Astrocyte (in vitro differentiated cells and primary cell): ENCODE measurements around the gene DGAT2. TPM values are rescaled to one million over a fixed set of nuclear protein-coding genes. Genes with fewer than 3 reads are reported as not detected.

Experiments used
- DNase-seq: peaks from one replicate; pipeline ENCODE4 v3.0.0-alpha.2; 2010; ENCODE audit warnings: low read depth
- FAIRE-seq: peaks from 2 replicates; lab custom pipeline; 2011; peaks lifted over from hg19 to GRCh38; lab: Jason Lieb, UNC
- H2AFZ ChIP-seq: 2 replicates; pipeline ENCODE4 v1.6.0; 2012; ENCODE audit warnings: low read depth, low read length, inconsistent platforms
- H3K27ac ChIP-seq: 2 replicates; pipeline ENCODE4 v1.5.1; 2011; ENCODE audit warnings: low read depth, low read length, inconsistent platforms
- H3K27me3 ChIP-seq: 2 replicates; pipeline ENCODE4 v1.6.0; 2011; ENCODE audit warnings: low read length, inconsistent platforms; ENCODE audit not compliant: insufficient read depth
- H3K36me3 ChIP-seq: 2 replicates; pipeline ENCODE4 v1.5.1; 2011; ENCODE audit warnings: low read length, inconsistent platforms; ENCODE audit not compliant: insufficient read depth
- H3K4me1 ChIP-seq: 2 replicates; pipeline ENCODE4 v1.5.1; 2011; ENCODE audit warnings: low read length, inconsistent platforms; ENCODE audit not compliant: insufficient read depth
- H3K4me2 ChIP-seq: 2 replicates; pipeline ENCODE4 v1.6.0; 2012; ENCODE audit warnings: low read length, inconsistent platforms
- H3K4me3 ChIP-seq: 2 replicates; pipeline ENCODE4 v1.5.1; 2011; ENCODE audit warnings: low read depth, mild to moderate bottlenecking, low read length, inconsistent platforms; ENCODE audit not compliant: insufficient read depth
- H3K79me2 ChIP-seq: 2 replicates; pipeline ENCODE4 v1.6.0; 2012; ENCODE audit warnings: mild to moderate bottlenecking, low read length, inconsistent platforms; ENCODE audit not compliant: insufficient read depth
- H3K9ac ChIP-seq: 2 replicates; pipeline ENCODE4 v1.6.0; 2012; ENCODE audit warnings: mild to moderate bottlenecking, low read length, inconsistent platforms
- H3K9me3 ChIP-seq: 2 replicates; pipeline ENCODE4 v1.5.1; 2012; ENCODE audit warnings: low read depth, mild to moderate bottlenecking, low read length, inconsistent platforms; ENCODE audit not compliant: insufficient read depth
- H4K20me1 ChIP-seq: 2 replicates; pipeline ENCODE4 v1.6.0; 2012; ENCODE audit warnings: low read length, inconsistent platforms; ENCODE audit not compliant: insufficient read depth
- H3K27ac Mint-ChIP-seq: one replicate; pipeline ENCODE4 v1.8.0; 2021; ENCODE audit warnings: mild to moderate bottlenecking, mixed read lengths; ENCODE audit not compliant: unreplicated experiment
- H3K27me3 Mint-ChIP-seq: one replicate; pipeline ENCODE4 v1.8.0; 2021; ENCODE audit warnings: low read depth, mixed read lengths; ENCODE audit not compliant: unreplicated experiment
- H3K36me3 Mint-ChIP-seq: one replicate; pipeline ENCODE4 v1.8.0; 2021; ENCODE audit warnings: low read depth, mixed read lengths; ENCODE audit not compliant: unreplicated experiment
- H3K4me1 Mint-ChIP-seq: one replicate; pipeline ENCODE4 v1.8.0; 2021; ENCODE audit warnings: low read depth, mixed read lengths; ENCODE audit not compliant: unreplicated experiment
- H3K4me3 Mint-ChIP-seq: one replicate; pipeline ENCODE4 v1.8.0; 2021; ENCODE audit warnings: mild to moderate bottlenecking, moderate library complexity, mixed read lengths; ENCODE audit not compliant: unreplicated experiment
- H3K9me3 Mint-ChIP-seq: one replicate; pipeline ENCODE4 v1.8.0; 2021; ENCODE audit warnings: mild to moderate bottlenecking, mixed read lengths; ENCODE audit not compliant: unreplicated experiment
- EZH2 ChIP-seq: IDR thresholded peaks from 2 replicates; pipeline ENCODE4 v1.6.1; 2012; ENCODE audit warnings: mild to moderate bottlenecking, low read length, inconsistent platforms; ENCODE audit not compliant: insufficient read depth
- total RNA-seq: library from RNA; stranded (reverse); gene quantifications from 2 replicates; pipeline ENCODE4 v1.2.1, GENCODE V29; 2021
- TF ChIP-seq, protein P1 (sequence below): IDR thresholded peaks from 2 replicates; pipeline ENCODE4 v1.5.1; 2011; ENCODE audit warnings: low read depth, mild to moderate bottlenecking, inconsistent platforms, low read length, moderate library complexity; ENCODE audit not compliant: insufficient read depth

Gene DGAT2
- total RNA-seq, 1 donor from 2014 or later = 0.73 TPM

DNA sequence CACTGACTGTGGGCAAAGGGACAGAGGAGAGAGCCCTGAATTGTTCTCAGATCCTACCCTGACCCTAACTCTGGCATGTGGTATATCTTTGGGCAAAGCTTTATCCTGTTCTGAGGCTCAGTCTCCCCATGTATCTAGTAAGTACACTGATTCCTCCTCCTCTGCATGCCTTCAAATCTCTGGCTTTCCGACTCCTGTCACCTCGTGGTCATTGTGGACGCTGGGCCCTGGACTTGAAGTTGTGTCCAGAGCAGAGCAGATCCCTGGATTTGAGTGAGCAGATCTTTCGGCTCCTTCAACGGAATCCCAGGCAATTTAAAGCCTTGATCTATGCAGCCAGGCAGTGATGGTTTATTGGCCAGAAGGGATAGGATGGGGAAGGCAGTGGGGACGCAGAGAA, 47.9 kb upstream of the DGAT2 start:
- no peaks in the 10 kb centered on the region for H3K36me3 ChIP-seq
- no peak overlapping the region for H3K4me3 Mint-ChIP-seq
- no peak overlapping the region for H2AFZ ChIP-seq
- H3K27ac Mint-ChIP-seq = no peak overlapping the region
- no peak overlapping the region for H3K4me3 ChIP-seq
- no peaks in the 10 kb centered on the region for H3K79me2 ChIP-seq
- no peak overlapping the region for H3K27ac ChIP-seq
- H3K4me2 ChIP-seq = no peak overlapping the region
- H3K4me1 ChIP-seq = no peaks in the 10 kb centered on the region
- no peaks in the 10 kb centered on the region for H3K9me3 Mint-ChIP-seq
- TF ChIP-seq, protein P1, sequence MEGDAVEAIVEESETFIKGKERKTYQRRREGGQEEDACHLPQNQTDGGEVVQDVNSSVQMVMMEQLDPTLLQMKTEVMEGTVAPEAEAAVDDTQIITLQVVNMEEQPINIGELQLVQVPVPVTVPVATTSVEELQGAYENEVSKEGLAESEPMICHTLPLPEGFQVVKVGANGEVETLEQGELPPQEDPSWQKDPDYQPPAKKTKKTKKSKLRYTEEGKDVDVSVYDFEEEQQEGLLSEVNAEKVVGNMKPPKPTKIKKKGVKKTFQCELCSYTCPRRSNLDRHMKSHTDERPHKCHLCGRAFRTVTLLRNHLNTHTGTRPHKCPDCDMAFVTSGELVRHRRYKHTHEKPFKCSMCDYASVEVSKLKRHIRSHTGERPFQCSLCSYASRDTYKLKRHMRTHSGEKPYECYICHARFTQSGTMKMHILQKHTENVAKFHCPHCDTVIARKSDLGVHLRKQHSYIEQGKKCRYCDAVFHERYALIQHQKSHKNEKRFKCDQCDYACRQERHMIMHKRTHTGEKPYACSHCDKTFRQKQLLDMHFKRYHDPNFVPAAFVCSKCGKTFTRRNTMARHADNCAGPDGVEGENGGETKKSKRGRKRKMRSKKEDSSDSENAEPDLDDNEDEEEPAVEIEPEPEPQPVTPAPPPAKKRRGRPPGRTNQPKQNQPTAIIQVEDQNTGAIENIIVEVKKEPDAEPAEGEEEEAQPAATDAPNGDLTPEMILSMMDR = no peak
- no peak for TF ChIP-seq EZH2
- H4K20me1 ChIP-seq = no peaks in the 10 kb centered on the region
- H3K36me3 Mint-ChIP-seq = peaks cover 2% of the 10 kb centered on the region
- H3K9ac ChIP-seq = no peak overlapping the region
- H3K9me3 ChIP-seq = no peaks in the 10 kb centered on the region
- peaks cover 38% of the 10 kb centered on the region for H3K27me3 Mint-ChIP-seq
- DNase-seq = no peak
- peaks cover 11% of the 10 kb centered on the region for H3K27me3 ChIP-seq
- H3K4me1 Mint-ChIP-seq = peaks cover 5% of the 10 kb centered on the region
- no peak for FAIRE-seq

DNA sequence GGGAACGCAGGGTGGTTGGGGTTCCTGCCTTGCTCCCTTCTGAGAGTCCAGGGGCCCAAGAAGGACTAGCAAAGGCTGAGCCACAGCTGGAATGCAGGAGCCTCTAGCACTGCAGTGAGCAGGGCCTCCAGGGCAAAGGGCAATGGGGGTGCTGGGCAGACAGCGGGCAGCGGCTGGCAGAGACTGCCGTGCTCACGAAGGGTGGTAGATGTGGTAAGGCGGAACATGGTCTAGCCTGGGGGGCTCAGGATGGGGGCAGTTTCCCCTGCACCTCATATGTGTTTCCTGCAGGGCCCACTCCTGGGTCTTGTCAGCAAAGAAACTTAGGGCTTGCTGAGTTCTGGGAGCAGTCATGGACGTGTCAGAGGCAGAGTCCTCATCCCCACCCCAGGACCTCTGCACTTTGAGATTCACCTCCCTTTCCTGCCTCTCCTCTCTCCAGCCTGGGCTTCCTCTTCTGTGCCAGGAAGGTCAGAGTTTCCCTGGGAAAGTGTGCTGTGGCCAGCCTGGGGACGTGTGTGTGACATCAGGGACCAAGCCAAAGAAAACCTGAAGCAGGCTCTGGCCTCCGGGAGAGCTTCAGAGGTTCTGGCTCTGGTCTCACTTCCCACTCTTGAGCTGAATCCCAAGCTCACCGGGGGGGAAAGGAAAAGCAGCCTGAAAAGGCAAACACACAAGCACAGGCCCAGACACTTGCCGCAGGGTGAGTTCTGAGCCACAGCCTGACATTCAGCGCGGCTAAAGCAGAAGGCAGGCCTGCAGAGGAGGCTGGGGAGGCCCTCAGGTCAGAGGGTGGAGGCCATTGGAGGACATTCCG, 46.5 kb upstream of the DGAT2 start:
- H3K4me1 Mint-ChIP-seq = peaks cover 5% of the 10 kb centered on the region

More for the DNA sequence above, 46.5 kb upstream of the DGAT2 start:
- Histone ChIP-seq H3K27me3 (peaks cover 6% of the 10 kb centered on the region), H3K9me3 (no peaks in the 10 kb centered on the region), H3K4me3 (no peak overlapping the region), H3K4me2 (no peak overlapping the region), H3K4me1 (no peaks in the 10 kb centered on the region), H3K9ac (no peak overlapping the region), H3K79me2 (no peaks in the 10 kb centered on the region), H3K36me3 (no peaks in the 10 kb centered on the region), H2AFZ (no peak overlapping the region), H4K20me1 (no peaks in the 10 kb centered on the region), H3K27ac (no peak overlapping the region)
- Mint-ChIP-seq H3K9me3 (no peaks in the 10 kb centered on the region), H3K36me3 (peaks cover 2% of the 10 kb centered on the region), H3K4me3 (no peak overlapping the region), H3K27ac (peak overlapping the region; percentile 47), H3K27me3 (peaks cover 31% of the 10 kb centered on the region)
- TF ChIP-seq, protein P1 = no peak
- TF ChIP-seq EZH2 = no peak
- FAIRE-seq (no peak), DNase-seq (no peak)
